Upper lobe of left lung (tissue), 4 donors: ENCODE measurements around the gene LGMN.
"Not testable (repeated sequence)": the region's sequence is repeated elsewhere in the genome, so short reads cannot be mapped to it uniquely, and the experiment has no call there.

Experiments
- CTCF ChIP-seq, 6 experiments: fragments of 450-650 bp in 4 of 6; fragments of 200-600 bp in 2 of 6; sonication (generic) in 2 of 6; IDR thresholded peaks; one replicate each; pipeline ENCODE4 v1.5.1; 2016 to 2019; ENCODE audit warnings: antibody characterized with exemption in 6 of 6
- POLR2AphosphoS5 ChIP-seq, 2 donors: sonication (generic); formaldehyde crosslinking; IDR thresholded peaks; one replicate each; pipeline ENCODE4 v1.5.1; 2017; ENCODE audit warnings: antibody characterized with exemption in 2 of 2

GRCh38 chr14:92775292-92775691, 26.9 kb upstream of the LGMN start:
- TF ChIP-seq CTCF, POLR2AphosphoS5 (IDR thresholded peaks at IDR 0.05): not testable (repeated sequence)
